ENCODE measurements around the gene CCDC12.

CCDC12 gene

DNA sequence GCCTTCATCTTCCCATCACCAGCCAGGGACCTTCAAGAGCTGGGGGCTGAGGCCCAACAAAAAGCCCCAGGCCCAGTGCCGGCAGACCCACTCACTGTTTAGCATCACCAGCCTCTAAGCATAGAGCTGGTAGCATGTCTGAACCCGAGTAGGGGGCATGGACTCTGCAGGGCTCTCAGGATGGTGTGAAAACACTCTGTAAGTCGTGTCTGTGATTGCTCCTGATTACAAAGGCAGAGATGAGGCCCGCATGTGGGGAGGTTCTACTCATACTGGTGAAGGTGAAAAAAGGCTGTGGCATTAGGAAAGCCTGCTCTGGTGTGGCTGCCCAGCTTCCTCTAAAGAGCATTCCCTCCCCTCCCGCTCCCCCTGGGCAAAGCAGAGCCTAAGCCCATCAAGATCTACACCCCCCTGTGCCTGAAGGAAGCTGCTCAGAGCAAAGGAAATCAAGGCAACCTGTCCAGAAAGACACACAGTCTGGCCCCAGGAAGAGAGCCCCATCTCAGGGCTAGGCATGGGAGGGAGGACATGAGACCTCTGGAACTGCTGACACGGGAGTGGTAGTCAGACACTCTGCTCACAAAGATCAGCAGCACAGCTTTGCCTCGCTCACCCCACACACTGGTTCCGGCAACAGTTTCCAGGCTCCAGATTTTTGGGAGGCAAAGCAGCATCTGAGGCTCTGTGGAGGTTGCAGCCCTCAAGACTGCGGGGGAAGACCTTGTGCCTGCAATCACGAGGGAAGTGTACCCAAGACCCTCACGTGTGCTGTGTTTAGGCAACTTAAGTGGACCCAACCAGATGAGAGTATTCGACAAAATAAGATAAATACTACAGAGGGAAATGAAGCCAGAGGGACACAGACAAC is 36.7 kb downstream of the CCDC12 start:
- no peak for DNase-seq (ENCODE audit: low read depth in 2 of 2)

DNA sequence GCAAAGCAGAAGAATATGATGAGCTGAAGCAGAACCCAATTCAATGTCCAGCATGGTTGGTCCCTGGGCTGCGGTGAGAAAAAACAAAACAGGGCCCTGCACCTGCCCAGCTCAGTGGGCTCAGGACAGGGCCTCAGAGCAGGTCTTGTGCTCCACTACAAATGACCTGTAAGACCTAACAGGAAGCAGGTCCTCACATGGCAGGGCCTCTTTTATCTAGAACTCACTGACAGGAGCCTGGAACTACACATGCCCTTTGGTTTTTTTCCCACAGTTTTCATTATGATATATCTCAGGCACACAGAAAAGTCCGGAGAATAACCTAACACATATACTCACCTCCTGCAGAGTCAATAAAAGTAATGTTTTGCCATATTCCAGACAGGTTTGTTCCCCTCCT is 38.4 kb downstream of the CCDC12 start:
- no peak for DNase-seq (ENCODE audit: low read depth in 2 of 2)

DNA sequence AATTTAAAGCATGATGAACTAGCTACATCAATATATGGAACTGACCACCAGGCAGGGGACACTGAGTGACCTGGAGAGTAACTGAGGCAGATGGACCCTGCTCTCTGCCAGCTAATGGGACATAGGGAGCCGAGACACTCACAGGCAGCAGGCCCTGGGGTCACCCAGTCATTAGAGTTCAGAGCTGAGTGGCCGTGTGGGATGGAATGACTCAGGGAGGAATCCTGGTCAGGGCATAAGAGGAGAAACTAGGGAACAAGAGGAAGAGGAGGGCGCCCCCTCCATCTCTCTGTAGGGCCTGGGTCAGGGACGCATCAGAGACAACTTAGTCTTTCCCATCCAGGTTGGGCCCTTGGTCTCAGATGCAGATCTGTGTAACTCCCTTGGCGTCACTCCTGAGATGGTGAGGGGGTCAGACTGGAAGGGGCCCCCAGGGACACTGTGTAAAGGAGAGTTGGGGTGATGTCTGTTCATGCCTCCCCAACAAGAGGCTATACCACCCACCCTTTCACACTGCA is 39.8 kb downstream of the CCDC12 start:
- no peak for DNase-seq (ENCODE audit: low read depth in 2 of 2)

DNA sequence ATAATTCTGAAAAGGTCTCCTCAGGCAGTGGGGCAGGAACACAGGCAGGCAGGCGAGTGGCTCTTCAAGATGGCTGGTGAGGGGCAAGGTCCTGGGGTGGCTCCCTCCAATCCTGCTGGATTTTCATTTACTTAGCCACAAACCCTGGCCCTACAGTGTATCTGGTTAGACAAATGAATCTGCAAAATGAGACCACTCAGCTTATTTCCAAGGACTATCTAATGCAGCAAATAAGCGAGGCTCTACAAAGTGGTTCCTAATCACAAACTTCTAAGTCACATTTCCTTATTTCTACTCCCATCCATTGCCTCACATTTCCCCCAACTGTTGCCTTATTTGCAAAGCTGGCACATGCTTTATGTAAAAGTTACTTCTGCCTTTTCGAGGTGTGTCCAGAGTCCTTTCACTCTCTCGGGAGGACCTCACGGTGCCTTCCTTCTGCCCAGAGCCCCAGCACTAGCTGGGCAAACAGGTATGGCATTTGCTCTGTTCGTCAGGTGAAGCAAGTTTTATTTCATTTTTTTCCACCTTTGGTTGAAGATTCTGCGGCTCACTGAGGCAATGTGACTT is 40.5 kb downstream of the CCDC12 start:
- DNase-seq (ENCODE audit: low read depth in 2 of 2): no peak

DNA sequence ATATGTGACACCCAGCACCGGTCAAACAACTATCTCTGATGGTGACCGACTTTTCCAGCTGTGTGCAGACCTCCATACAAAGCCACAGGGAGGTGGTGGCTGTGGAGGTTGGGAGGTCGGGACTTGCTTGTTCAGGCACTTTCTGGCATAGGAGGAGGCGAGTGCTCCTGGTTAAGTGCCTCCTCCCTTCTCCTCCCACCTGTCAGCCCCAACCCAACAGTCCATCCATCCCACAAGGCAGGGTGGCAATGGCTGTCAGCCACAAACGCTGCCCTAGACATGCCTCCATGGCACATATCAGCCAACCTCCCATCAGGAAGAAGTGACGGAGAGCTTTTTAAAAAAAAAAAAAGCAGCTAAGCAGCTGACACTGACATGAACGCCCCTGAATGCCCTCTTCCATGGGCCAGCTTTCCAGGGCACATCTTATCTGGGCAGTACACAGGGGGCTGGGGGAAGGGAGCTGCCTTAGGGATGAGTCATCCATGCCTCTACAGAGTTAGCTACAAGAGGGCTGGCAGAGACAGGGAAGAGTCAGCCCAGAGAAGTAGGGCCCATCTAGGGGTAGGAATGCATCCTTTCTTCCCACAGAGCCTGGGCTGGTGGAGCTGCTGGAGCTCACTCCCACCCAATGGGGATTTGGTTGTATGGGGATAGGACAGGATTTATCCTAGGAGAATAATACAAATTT is 41.2 kb downstream of the CCDC12 start:
- DNase-seq (ENCODE audit: low read depth in 2 of 2): no peak

DNA sequence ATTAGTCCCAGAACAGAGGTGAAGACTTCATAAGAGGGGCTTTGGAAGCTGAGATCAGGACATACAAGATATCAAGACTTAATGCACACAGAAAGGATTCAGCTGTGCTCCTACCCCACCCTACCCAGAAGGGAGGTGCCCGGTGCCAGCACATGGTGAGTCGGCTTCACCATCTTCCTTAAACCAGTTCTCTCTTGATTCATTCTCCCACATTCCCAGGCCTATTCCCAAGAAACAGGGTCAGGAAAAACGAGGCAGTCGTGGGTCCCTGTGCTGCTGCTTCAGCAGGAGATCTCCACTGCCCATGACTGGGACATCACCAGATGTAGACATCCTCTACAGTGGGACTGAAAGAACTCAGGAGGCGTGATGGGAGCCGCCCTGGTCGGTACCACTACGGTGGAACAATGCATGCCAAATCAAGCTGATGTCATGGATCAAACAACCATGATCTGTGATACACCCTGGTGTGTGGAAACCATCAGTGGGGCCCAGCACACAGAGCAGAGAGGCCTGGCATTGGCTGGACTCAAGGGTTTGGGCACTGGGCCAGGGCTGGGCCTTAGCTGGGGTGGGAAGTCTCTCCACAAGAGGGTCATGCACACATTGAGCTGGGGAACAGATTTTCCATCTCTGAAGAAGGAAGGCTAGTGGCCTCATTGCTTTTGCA is 41.9 kb downstream of the CCDC12 start:
- no peak for DNase-seq (ENCODE audit: low read depth in 2 of 2)

DNA sequence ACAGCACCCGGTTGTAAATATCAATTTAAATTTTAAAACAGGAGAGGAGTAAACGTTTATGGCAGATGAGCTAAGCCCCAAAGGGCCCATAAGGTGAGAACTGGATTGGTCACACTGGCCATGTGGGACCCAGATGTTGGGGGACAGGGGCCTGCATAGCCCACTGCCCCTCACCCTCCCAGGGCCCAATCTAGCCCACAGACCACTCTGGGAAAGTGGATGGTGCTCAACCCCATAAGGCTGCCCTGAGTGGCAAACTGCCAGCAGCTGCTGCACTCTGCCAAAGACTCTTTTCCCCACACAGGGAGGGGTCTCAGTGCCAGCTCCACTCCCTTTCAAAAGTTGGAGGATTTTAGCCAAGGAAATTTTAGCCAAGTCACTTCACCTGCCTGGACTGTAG is 42.5 kb downstream of the CCDC12 start:
- DNase-seq (ENCODE audit: low read depth in 2 of 2): no peak

DNA sequence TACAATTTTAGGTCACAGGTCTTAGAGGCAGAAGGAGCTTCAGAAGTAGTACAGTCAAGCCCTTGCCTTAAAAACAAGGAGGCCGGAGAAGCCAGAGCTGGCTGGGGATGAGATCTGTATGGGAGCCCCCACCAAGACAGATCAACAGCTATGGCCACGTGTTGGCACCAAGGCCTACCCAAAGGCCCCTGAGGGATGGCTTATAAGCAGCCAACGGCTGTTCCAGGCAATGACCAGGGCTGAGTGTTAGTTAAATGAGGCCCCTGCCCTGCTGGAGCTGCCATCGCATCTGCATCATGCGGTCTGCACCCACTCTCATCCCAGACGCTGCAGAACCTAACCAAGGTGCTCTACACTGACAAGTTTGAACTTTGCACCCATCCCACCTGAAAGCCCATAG is 43.3 kb downstream of the CCDC12 start:
- DNase-seq (ENCODE audit: low read depth in 2 of 2): no peak

DNA sequence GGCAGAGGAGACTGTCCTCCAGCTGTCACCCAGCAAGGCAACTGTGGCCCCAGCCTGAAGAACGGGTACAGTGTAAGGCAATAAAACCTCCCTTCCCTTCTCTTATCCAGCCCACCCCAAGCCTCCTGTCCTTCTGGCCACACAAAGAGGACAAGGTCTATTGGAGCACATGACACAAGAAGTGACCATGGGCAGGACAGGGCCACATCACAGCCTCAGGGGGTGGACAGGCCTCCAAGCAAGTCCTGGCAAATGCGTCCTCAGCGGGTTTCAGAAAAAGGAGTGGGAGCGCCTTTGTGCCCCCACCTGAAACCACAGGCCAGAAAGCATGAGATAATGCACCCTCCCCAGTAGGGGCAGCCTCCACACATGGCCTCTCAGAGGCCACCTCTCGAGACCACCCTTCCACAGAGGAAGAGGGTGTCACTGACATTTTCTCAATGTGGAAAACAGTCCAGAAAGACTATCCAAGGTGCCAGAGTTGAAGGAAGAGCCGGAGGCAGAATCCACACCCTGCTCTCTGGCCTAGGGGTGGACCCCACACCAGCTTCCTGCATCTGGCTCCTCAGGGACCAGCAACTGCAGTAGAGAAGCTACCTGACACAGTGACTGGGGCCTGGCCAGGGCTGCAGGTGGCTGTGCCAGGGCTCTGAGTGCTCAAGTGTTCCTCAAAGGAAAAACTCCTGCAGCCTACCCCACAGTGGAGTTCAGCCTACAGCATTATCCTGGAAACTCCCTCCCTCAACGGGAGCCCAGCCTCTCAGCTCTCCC is 43.9 kb downstream of the CCDC12 start:
- no peak for DNase-seq (ENCODE audit: low read depth in 2 of 2)

DNA sequence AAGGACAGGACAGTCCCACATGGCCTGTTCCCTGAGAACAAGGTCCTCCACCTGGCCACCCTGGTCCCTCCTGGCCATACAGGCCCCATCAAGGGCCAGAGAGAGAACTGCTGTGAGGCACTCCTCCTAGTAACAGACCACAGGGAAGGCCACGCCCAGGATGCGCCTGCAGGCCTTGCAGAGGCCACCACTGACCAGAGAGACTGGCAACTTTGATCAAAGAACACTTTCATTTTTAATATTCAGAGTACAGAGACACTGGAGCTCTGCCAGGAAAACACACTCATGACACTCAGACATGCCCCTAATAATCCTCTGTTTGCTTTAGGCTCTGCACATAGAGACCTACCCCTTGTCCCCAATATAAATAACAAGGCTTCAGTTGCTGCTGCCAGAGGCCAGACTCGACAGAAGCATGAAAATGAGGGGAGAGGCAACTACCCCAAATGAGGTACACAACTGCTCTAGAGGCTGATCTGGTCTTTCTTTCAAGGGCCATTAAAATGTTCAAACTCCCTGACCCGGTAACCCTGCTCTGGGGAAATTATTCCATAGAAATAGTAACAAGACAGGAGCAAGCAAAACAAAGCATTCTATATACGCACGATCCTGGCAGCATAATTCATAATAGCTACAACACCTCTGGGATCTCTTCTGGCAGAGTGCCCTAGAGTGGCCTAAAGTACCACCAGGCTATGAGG is 44.8 kb downstream of the CCDC12 start:
- no peak for DNase-seq (ENCODE audit: low read depth in 2 of 2)

DNA sequence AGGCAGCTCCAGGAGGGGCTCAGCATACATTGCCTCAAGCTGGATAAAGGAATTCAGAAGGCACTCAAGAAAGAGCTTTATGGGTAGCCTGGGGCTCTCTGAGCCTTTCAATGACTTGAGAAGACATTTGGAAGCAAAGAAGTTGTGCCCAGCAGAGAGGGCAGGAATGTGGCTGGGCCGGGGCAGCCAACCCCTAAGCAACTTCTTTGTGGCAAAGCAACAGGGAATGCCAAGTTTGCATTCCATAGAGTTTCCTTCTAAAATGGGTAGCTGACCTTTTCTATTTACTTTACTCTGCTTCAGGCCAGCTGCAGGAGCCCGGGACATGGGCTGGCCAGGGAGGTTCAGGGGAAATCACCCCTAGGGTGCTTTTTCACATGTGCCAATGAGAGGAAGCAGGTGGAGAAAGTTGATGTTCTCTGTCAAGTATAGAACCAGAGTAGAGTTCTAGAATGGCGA is 45.6 kb downstream of the CCDC12 start:
- no peak for DNase-seq (ENCODE audit: low read depth in 2 of 2)

DNA sequence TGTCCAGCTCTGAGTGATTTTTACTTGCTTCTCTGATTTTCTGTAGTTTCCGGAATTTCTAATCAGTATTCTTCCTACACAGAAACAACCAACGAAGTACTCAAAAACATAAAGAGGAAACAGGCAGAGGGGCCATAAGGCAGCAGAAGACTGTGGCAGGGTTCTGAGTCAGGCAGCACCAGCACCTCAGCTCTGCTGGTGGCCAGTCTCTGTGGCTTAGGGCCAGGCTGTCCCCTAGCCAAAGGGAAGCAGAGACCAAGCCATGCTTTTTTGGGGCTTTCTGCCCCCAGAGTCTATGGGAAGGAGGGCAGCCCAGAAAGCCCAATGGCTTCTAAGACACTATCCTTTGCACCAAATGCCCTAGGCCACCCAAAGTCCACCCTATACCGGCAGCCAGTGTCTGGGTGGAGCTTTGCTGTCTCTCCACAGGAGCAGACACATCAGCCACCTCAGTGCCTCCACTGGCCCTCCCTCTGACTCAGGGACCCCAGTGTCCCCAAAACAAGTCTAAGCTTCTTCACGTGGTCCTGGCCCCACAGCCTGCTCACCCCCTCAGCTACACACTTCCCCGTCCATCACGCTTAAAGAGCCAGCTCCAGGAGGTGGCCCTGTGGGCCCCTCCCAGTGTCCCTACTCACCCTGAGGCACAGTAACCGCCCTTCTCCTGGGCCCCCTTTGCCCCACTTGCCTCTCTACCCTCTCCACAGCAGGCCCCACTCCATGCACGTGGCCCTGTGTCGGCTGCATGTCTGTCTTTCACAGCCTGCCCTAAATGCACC is 46.2 kb downstream of the CCDC12 start:
- DNase-seq (ENCODE audit: low read depth in 2 of 2): no peak

DNA sequence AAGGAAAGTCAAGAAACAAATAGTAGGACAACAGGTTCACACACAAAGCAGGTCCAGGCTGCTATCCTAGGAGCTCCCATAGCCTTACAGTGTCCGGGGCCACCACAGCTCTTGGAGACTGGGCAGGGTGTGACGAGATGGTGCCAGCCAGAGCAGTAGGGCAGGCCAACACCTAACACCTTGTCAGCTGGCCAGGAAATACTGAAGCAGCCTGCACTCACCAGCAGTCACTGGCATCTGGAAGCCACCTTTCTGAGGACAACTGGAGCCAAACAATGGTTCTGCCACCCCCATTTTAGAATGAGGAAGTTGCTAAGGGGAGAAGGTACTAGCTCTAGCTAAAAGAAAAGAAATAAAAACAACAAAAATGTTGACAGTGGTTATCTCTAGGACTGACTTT is 47.2 kb downstream of the CCDC12 start:
- DNase-seq (ENCODE audit: low read depth in 2 of 2): no peak

DNA sequence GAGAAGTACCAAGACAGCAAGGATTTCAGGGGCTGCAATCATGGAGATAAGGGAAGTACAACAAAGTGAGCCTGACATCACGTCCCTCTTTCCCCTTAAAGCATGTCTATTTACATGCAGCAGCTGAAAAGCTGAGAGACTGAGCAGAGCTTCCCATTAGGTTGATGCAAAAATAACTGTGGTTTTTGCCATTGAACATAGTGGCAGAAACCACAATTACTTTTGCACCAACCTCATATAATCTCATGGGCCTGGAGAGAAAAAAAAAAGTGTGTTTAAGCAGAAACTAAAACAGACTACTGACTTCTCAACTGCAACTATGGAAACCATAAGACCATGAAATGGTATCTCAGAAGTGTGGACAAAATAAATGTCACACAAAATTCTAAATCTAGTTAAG is 48.3 kb downstream of the CCDC12 start:
- no peak for DNase-seq (ENCODE audit: low read depth in 2 of 2)

DNA sequence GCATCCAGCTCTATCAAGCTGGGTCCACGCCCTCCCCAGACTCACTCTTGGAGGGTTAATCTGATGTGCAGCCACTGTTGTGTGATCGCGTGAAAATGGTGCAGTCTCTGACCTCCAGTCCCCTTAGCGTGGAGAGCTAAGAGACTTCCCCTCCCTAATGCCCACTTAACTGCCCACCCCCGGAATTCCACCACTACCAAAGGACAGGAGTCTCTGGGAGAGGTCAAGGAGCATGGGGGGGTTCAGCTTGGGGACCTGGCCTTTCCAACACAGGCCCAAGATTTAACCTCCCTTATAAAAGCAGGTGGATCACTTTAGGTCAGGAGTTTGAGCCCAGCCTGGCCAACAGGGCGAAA is 48.8 kb downstream of the CCDC12 start:
- no peak for DNase-seq (ENCODE audit: low read depth in 2 of 2)

DNA sequence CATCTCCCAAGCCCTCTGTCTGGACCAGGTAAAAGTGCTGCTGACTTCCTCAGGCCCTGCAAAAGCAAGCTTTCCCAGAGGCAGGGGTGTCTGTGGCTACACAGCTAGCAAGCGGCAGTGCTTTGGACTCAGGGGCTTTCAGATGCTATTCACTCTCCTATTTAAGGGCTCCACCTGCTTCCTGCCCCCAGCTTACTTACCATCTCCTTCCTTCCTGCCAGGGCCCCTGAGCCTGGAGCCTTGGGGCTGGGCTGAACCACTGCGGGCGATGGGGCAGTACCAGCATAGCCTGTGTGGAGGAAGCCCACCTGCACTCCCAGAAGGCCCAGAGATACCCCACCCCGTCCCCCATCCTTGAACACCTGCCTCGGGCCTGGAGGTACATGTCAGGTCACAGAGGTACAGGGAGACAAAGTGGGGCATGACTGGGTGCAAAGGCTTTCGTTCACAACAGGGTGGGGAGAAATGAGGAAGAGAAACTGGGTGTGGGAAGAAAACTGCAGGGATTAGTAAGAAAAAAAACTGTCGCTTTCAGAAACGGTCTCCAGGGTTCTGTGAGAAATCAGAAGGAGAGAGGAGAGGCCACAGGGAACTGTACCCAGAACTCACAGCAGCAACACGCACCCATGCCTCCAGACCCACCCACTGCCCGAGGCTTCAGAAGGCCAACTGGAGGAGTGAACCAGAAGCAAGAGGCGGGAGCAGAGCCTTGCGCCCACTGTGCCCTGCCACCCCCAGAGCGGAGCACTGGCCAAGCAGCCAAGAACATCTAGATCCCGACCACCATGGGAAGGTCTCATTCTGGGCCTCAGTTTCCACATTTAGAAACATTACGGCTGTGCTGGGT is 49.5 kb downstream of the CCDC12 start:
- no peak for DNase-seq (ENCODE audit: low read depth in 2 of 2)

DNA sequence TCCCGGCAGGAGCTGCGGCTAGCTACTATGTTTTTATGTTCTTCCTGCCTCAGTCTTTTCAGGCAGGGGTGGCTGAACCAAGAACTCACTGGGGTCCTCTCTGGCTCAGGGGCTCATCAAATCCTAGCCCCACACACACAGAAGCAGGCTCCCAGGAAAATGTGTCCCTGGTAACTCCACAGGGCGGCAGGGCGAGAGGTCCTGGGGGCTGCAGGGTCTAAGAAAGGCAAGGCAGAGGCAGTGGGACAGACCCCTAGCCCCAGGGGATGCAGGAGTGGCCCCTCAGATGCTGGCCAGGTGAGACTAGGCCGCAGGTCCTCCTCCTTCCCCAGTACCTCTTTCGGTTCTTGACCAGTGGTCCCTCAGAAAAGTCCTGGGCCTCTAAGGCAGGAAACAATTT is 50.1 kb downstream of the CCDC12 start:
- no peak for DNase-seq (ENCODE audit: low read depth in 2 of 2)

DNA sequence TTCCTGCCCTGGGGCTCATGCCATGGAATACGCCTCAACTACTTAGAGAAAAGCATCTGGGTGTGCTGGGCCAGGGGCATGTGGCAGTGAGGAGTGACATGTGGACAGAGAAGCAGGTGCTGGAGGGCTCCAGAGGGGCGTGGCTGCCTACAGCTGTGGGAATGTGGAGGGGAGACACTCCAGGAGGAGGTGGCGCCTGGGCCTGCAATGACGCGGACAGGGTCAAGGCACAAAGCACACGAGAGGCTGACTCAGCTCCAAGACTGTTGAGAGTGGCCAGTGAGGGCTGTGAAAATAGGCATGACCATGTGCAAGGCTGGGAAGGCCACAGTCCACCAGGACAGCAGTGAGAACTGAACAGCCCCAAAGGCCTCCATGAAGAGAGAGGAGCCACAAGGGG is 50.5 kb downstream of the CCDC12 start:
- DNase-seq (ENCODE audit: low read depth in 2 of 2): no peak

DNA sequence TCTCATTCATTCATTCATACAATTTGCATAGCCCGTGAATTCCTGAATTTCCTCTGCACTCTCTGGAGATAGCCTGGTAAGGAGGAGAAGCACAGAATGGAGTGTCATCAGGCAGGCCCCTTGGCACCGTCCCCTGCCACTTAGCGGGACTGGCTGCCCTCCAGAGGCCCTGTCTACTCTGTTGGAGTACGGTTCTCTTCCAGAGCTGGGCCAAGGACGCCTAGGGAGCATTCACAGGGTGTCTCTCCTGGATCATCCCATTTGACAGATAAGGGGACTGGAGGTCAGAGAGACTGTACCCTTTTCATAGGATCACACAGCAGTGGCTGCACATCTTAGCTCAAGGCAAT is 51.0 kb downstream of the CCDC12 start:
- DNase-seq (ENCODE audit: low read depth in 2 of 2): no peak
